ENCODE data around the gene RAB7A. TPM values are rescaled to one million over a fixed set of nuclear protein-coding genes. Genes with fewer than 3 reads are reported as not detected.
A peak's percentile ranks its signal among the peaks of the same experiment; 100 is the strongest.

RAB7A gene
- total and polyA plus RNA-seq, 10 of the 15 experiments (the other 5 are each of a cell fraction or from before 2014, with no cell fraction given): 40.3 to 212 (median 160) TPM

- no peak for TF ChIP-seq TCF7 (IDR thresholded peaks at IDR 0.05; ENCODE audit: borderline replicate concordance)
- TF ChIP-seq ZBTB33 (IDR thresholded peaks at IDR 0.05): no peak
- peak; percentile 32 to 38; a peak in 1 of 4 replicates for TF ChIP-seq IKZF2 (IDR thresholded peaks at IDR 0.05)
- no peak for TF ChIP-seq REST (IDR thresholded peaks at IDR 0.05; ENCODE audit: low read depth, low read length)
- no peak for TF ChIP-seq SREBF2 (IDR thresholded peaks at IDR 0.05; ENCODE audit: low read length)
- 0 out of 6 replicates have a peak, but pooled peaks of 1 of the 3 experiments have one; percentile 1 for TF ChIP-seq CTCF (IDR thresholded peaks at IDR 0.05 in 2 of 3, conservative IDR thresholded peaks at IDR 0.05 in 1 of 3; ENCODE audit: control insufficient read depth in 2 of 3, extremely low read depth in 1 of 3, insufficient read depth in 1 of 3, low read depth in 3 of 3, low read length in 3 of 3)
- TF ChIP-seq TAF1 (IDR thresholded peaks at IDR 0.05; ENCODE audit: borderline replicate concordance, low read depth, low read length): no peak
- TF ChIP-seq SREBF1 (IDR thresholded peaks at IDR 0.05; ENCODE audit: low read length): no peak
- peak; percentile 82 for TF ChIP-seq SPI1 (IDR thresholded peaks at IDR 0.05; ENCODE audit: borderline replicate concordance, insufficient read depth, low read depth, low read length)
- TF ChIP-seq CBX3 (IDR thresholded peaks at IDR 0.05; ENCODE audit: borderline replicate concordance, low read depth): no peak
- TF ChIP-seq TCF12 (IDR thresholded peaks at IDR 0.05; ENCODE audit: low read depth, low read length): peak; percentile 38; the same call in 1 of the 2 replicates
These were observed 80.6 kb downstream of the RAB7A start (continued) for GRCh38 chr3:128806588-128806987.

Data from GM12878 (cell line).